IMR-90 (cell line): ENCODE data around the gene B2M. TPM values are rescaled to one million over a fixed set of nuclear protein-coding genes. Genes with fewer than 3 reads are reported as not detected.
A peak's percentile ranks its signal among the peaks of the same experiment; 100 is the strongest.

Source experiments
- ATAC-seq: fragments of 200-7000 bp; cut with Tn5 transposase; 2 replicates; pipeline ENCODE4 v1.9.1; 2020; ENCODE audit warnings: low read depth, mild to moderate bottlenecking, moderate library complexity
- BruUV-seq: library from RNA; stranded (reverse); fragments of 400-500 nt; replicated peaks from 2 replicates; lab custom pipeline; 2021; lab: Mats Ljungman, UMichigan
- CTCF ChIA-PET: fragments of 300-600 bp; formaldehyde crosslinking; extraction: SDS; loops from one replicate; lab custom pipeline; 2021; ENCODE audit warnings: antibody characterized with exemption; lab: Yijun Ruan, JAX
- POLR2A ChIA-PET: fragments of 300-600 bp; sonication (Branson Sonifier 250); formaldehyde crosslinking; loops from one replicate; lab custom pipeline; 2022; ENCODE audit warnings: antibody characterized with exemption; ENCODE audit not compliant: unreplicated experiment; lab: Charles Lee
- DNase-seq: peaks from one replicate; pipeline ENCODE4 v3.0.0; 2013
- H2AFZ ChIP-seq: replicated peaks from 2 replicates; pipeline ENCODE3; 2013; ENCODE audit warnings: low read length, mild to moderate bottlenecking; ENCODE audit not compliant: poor library complexity
- H2AK5ac ChIP-seq: 2 replicates; pipeline ENCODE4 v1.6.1; 2013; ENCODE audit warnings: low read depth, low read length, inconsistent platforms
- H2AK9ac ChIP-seq: replicated peaks from 2 replicates; pipeline ENCODE3; 2013; ENCODE audit warnings: mild to moderate bottlenecking, low read depth, low read length, moderate library complexity; ENCODE audit not compliant: poor library complexity
- H2BK120ac ChIP-seq: 2 replicates; pipeline ENCODE4 v1.6.1; 2013; ENCODE audit warnings: low read depth, low read length, inconsistent platforms
- H2BK15ac ChIP-seq: 3 replicates; pipeline ENCODE4 v1.6.1; 2013; ENCODE audit warnings: low read depth, low read length, inconsistent platforms
- H2BK20ac ChIP-seq: 2 replicates; pipeline ENCODE4 v1.6.1; 2013; ENCODE audit warnings: low read depth, mild to moderate bottlenecking, inconsistent platforms, low read length, moderate library complexity
- H2BK5ac ChIP-seq: 2 replicates; pipeline ENCODE4 v1.6.1; 2013; ENCODE audit warnings: mild to moderate bottlenecking, low read depth, low read length, inconsistent platforms; ENCODE audit not compliant: poor library complexity, severe bottlenecking
- H3K14ac ChIP-seq: replicated peaks from 2 replicates; pipeline ENCODE4 v1.6.1; 2013; ENCODE audit warnings: low read depth, low read length, inconsistent platforms
- H3K18ac ChIP-seq: 2 replicates; pipeline ENCODE4 v1.6.1; 2013; ENCODE audit warnings: low read depth, low read length, control low read depth
- H3K23ac ChIP-seq: 2 replicates; pipeline ENCODE4 v1.6.1; 2013; ENCODE audit warnings: low read depth, low read length, inconsistent platforms
- H3K27ac ChIP-seq: 2 replicates; pipeline ENCODE4 v1.5.1; 2013; ENCODE audit warnings: mild to moderate bottlenecking, control low read depth, low read length; ENCODE audit not compliant: insufficient read depth
- H3K27me3 ChIP-seq: 2 replicates; pipeline ENCODE4 v1.6.1; 2013; ENCODE audit warnings: low read length; ENCODE audit not compliant: control insufficient read depth, insufficient read depth
- H3K36me3 ChIP-seq: 2 replicates; pipeline ENCODE4 v1.6.1; 2013; ENCODE audit warnings: low read length, mixed read lengths; ENCODE audit not compliant: control insufficient read depth, insufficient read depth
- H3K4ac ChIP-seq: 2 replicates; pipeline ENCODE4 v1.6.1; 2013; ENCODE audit warnings: low read depth, low read length, inconsistent platforms
- H3K4me1 ChIP-seq: 2 replicates; pipeline ENCODE4 v1.6.1; 2013; ENCODE audit warnings: low read length, mixed read lengths; ENCODE audit not compliant: control insufficient read depth, insufficient read depth
- H3K4me2 ChIP-seq: 2 replicates; pipeline ENCODE4 v1.6.1; 2013; ENCODE audit warnings: low read depth, mild to moderate bottlenecking, control low read depth, low read length, moderate library complexity
- H3K4me3 ChIP-seq: 2 replicates; pipeline ENCODE4 v1.5.1; 2013; ENCODE audit warnings: low read depth, mild to moderate bottlenecking, control low read depth, low read length, moderate library complexity; ENCODE audit not compliant: insufficient read depth
- H3K56ac ChIP-seq: 2 replicates; pipeline ENCODE4 v1.6.1; 2013; ENCODE audit warnings: low read length, inconsistent platforms; ENCODE audit not compliant: insufficient read depth; ENCODE audit errors: extremely low read depth
- H3K79me1 ChIP-seq, 2 experiments: 2 replicates each; pipeline ENCODE4 v1.6.1; 2013; ENCODE audit warnings: low read length in 2 of 2, inconsistent platforms in 1 of 2, low read depth in 1 of 2
- H3K9ac ChIP-seq: 2 replicates; pipeline ENCODE4 v1.6.1; 2013; ENCODE audit warnings: low read depth, low read length, control low read depth
- H3K9me1 ChIP-seq: 2 replicates; pipeline ENCODE4 v1.6.1; 2013; ENCODE audit warnings: low read length, inconsistent platforms; ENCODE audit not compliant: insufficient read depth
- H3K9me3 ChIP-seq: 2 replicates; pipeline ENCODE4 v1.6.1; 2013; ENCODE audit warnings: low read length; ENCODE audit not compliant: control insufficient read depth, insufficient read depth
- H4K20me1 ChIP-seq: 2 replicates; pipeline ENCODE4 v1.6.1; 2013; ENCODE audit warnings: low read length, inconsistent platforms; ENCODE audit not compliant: insufficient read depth
- H4K5ac ChIP-seq: 2 replicates; pipeline ENCODE4 v1.6.1; 2013; ENCODE audit warnings: mild to moderate bottlenecking, low read depth, low read length, control low read depth
- H4K8ac ChIP-seq, 2 experiments: 2 replicates each; pipeline ENCODE4 v1.6.1; 2013; ENCODE audit warnings: low read depth in 2 of 2, low read length in 2 of 2, control low read depth in 1 of 2, inconsistent platforms in 1 of 2
- H4K91ac ChIP-seq: 2 replicates; pipeline ENCODE4 v1.6.1; 2013; ENCODE audit warnings: low read depth, low read length, inconsistent platforms; ENCODE audit not compliant: insufficient read depth
- MAFK ChIP-seq: IDR thresholded peaks from 2 replicates; pipeline ENCODE4 v1.6.1; 2012; ENCODE audit warnings: low read depth, low read length, improper control_type of control experiment
- MXI1 ChIP-seq: IDR thresholded peaks from 2 replicates; pipeline ENCODE4 v1.6.1; 2012; ENCODE audit warnings: low read depth, mild to moderate bottlenecking, low read length, moderate library complexity, borderline replicate concordance
- WGBS, 2 experiments: methylation state at CpG; one replicate each; pipeline versions ENCODE4 v1.1.5 to v1.1.7; 2013; ENCODE audit warnings: missing lambda C conversion rate in 2 of 2; ENCODE audit not compliant: insufficient read length in 1 of 2; ENCODE audit errors: extremely low coverage in 2 of 2; 5-methylcytosine and 5-hydroxymethylcytosine counted together
- dilution Hi-C: fragments of 300-500 bp; cut with HindIII; formaldehyde crosslinking; loops from one replicate; pipeline ENCODE4 v1.14.3; 2018; ENCODE audit warnings: low sequenced_read_pairs; ENCODE audit not compliant: unreplicated experiment
- in situ Hi-C: fragments of 300-500 bp; cut with MboI; formaldehyde crosslinking; loops from 3 replicates; pipeline ENCODE4 v1.14.3; 2019; ENCODE audit warnings: low sequenced_read_pairs, inconsistent platforms, mixed read lengths
- intact Hi-C: fragments of 100-400 bp; cut with micrococcal nuclease; formaldehyde crosslinking; loops from 2 replicates; pipeline ENCODE4 v1.10.0; 2022
- polyA plus RNA-seq, 3 experiments: library from polyadenylated mRNA; depleted of rRNA; stranded (reverse); fragments of >200 nt; gene quantifications; 2 replicates each; pipeline ENCODE4 v1.2.3, GENCODE V29; 2012; ENCODE audit warnings: low replicate concordance in 1 of 3
- total RNA-seq: library from RNA; depleted of rRNA; stranded (reverse); fragments of >200 nt; gene quantifications from 2 replicates; pipeline ENCODE4 v1.2.3, GENCODE V29; 2012

B2M gene
- total and polyA plus RNA-seq, 2 of the 4 experiments (the other 2 are of a cell fraction), result 895 to 3,394 TPM

- POLR2A ChIA-PET, result interaction anchor here (1.2 to 2.0 kb wide), 2 partner anchors 74 to 75 kb away, joined by 4 to 7 read pairs; partner anchors contain the start of gene TRIM69
- Histone ChIP-seq H3K9me1 (peaks cover 4% of the 10 kb centered on the region; the same call in 1 of the 2 replicates), H2BK120ac (no peak overlapping the region), H3K18ac (peak overlapping the region; percentile 27; the same call in 1 of the 2 replicates), H2BK20ac (no peak overlapping the region), H2AK9ac (peak overlapping the region; percentile 98), H3K56ac (peak overlapping the region; percentile 65), H3K27me3 (no peaks in the 10 kb centered on the region), H4K5ac (peak overlapping the region; percentile 67), H2AFZ (peak overlapping the region; percentile 98), H3K36me3 (peaks cover 2% of the 10 kb centered on the region), H4K8ac (peak overlapping the region; percentile 84 to 85), H3K4me3 (peak overlapping the region; percentile 60), H3K9ac (peak overlapping the region; percentile 73), H3K4ac (peak overlapping the region; percentile 66), H3K9me3 (no peaks in the 10 kb centered on the region), H2BK5ac (peak overlapping the region; percentile 63), H3K4me1 (0 out of 2 replicates have a peak, but pooled peaks cover 3% of the 10 kb centered on the region), H3K4me2 (peak overlapping the region; percentile 81), H2BK15ac (no peak overlapping the region), H4K91ac (peak overlapping the region; percentile 57), H3K79me1 (peaks cover 15 to 25% of the 10 kb centered on the region in 2 experiments; a peak in 3 of 4 replicates), H3K27ac (peak overlapping the region; percentile 73), H3K23ac (peak overlapping the region; percentile 93), H3K14ac (peak overlapping the region; percentile 45), H4K20me1 (no peaks in the 10 kb centered on the region), H2AK5ac (peak overlapping the region; percentile 39; the same call in 1 of the 2 replicates)
- peak; percentile 48 for DNase-seq
- dilution Hi-C loops, result no loop called here
- in situ Hi-C loops, result no loop called here
- intact Hi-C loops, result loop anchor here (1.0 to 5.0 kb wide), 4 partner anchors 49 to 375 kb away; partner anchors contain the start of genes B2M and PATL2
- 1% methylated on average over 14 of the region's 34 CpGs; no CpG with 5 or more reads in 1 of the 2 experiments for WGBS, 2 experiments
- CTCF ChIA-PET, result interaction anchor here (0.6 to 1.9 kb wide), 12 partner anchors 38 to 259 kb away, joined by 3 to 19 read pairs (median 4); partner anchors contain the start of genes B2M, PATL2 and TRIM69
- peak; percentile 55 for ATAC-seq
- TF ChIP-seq MXI1, result peak; percentile 73; the same call in 1 of the 2 replicates
- no peak for TF ChIP-seq MAFK
- BruUV-seq, result TSS peak; percentile 47
These were observed 48.6 kb upstream of the B2M start for GRCh38 chr15:44662478-44663409.
